Measurements from ENCODE around the gene VSNL1.

Gene VSNL1

GRCh38 chr2:17581831-17582230 is 41.3 kb downstream of the VSNL1 start:
- DNase-seq (ENCODE audit: low read depth, low spot score) = no peak

- no peak for DNase-seq (ENCODE audit: low read depth, low spot score)
Observed at GRCh38 chr2:17583166-17583565, 42.7 kb downstream of the VSNL1 start.

- DNase-seq (ENCODE audit: low read depth, low spot score) = no peak
Observed at GRCh38 chr2:17583646-17584045, 43.1 kb downstream of the VSNL1 start.

GRCh38 chr2:17584689-17585088 is 44.2 kb downstream of the VSNL1 start:
- no peak for DNase-seq (ENCODE audit: low read depth, low spot score)

- DNase-seq (ENCODE audit: low read depth, low spot score) = no peak
Observed at GRCh38 chr2:17587469-17587868, 47.0 kb downstream of the VSNL1 start.

- DNase-seq (ENCODE audit: low read depth, low spot score) = no peak
Observed at GRCh38 chr2:17588031-17588430, 47.5 kb downstream of the VSNL1 start.

- no peak for DNase-seq (ENCODE audit: low read depth, low spot score)
Observed at GRCh38 chr2:17589406-17590035, 49.0 kb downstream of the VSNL1 start.

GRCh38 chr2:17590342-17590911 is 49.9 kb downstream of the VSNL1 start:
- no peak for DNase-seq (ENCODE audit: low read depth, low spot score)

- no peak for DNase-seq (ENCODE audit: low read depth, low spot score)
Observed at GRCh38 chr2:17591846-17592245, 51.4 kb downstream of the VSNL1 start.

GRCh38 chr2:17592731-17593409 is 52.4 kb downstream of the VSNL1 start:
- DNase-seq (ENCODE audit: low read depth, low spot score) = no peak

GRCh38 chr2:17593445-17593840 is 52.9 kb downstream of the VSNL1 start:
- no peak for DNase-seq (ENCODE audit: low read depth, low spot score)

- DNase-seq (ENCODE audit: low read depth, low spot score) = no peak
Observed at GRCh38 chr2:17593841-17594491, 53.5 kb downstream of the VSNL1 start.

GRCh38 chr2:17594533-17595401 is 54.3 kb downstream of the VSNL1 start:
- DNase-seq (ENCODE audit: low read depth, low spot score) = no peak

- DNase-seq (ENCODE audit: low read depth, low spot score) = no peak
Observed at GRCh38 chr2:17599617-17600016, 59.1 kb downstream of the VSNL1 start.

GRCh38 chr2:17600556-17601204 is 60.2 kb downstream of the VSNL1 start:
- DNase-seq (ENCODE audit: low read depth, low spot score) = no peak

- no peak for DNase-seq (ENCODE audit: low read depth, low spot score)
Observed at GRCh38 chr2:17604050-17604449, 63.6 kb downstream of the VSNL1 start.

GRCh38 chr2:17605696-17606095 is 65.2 kb downstream of the VSNL1 start:
- DNase-seq (ENCODE audit: low read depth, low spot score) = no peak

- no peak for DNase-seq (ENCODE audit: low read depth, low spot score)
Observed at GRCh38 chr2:17606851-17607250, 66.4 kb downstream of the VSNL1 start.

- no peak for DNase-seq (ENCODE audit: low read depth, low spot score)
Observed at GRCh38 chr2:17607379-17607778, 66.9 kb downstream of the VSNL1 start.

- DNase-seq (ENCODE audit: low read depth, low spot score) = no peak
Observed at GRCh38 chr2:17608251-17608650, 67.8 kb downstream of the VSNL1 start.

GRCh38 chr2:17610521-17610920 is 70.0 kb downstream of the VSNL1 start:
- DNase-seq (ENCODE audit: low read depth, low spot score) = no peak
